Activated B cell treated with CpG ODN at 0.5 μM for 24 hours (primary cell): ENCODE results near the gene RFX8. TPM values are rescaled to one million over a fixed set of nuclear protein-coding genes. Genes with fewer than 3 reads are reported as not detected.

Experiments
- ATAC-seq: fragments of 200-7000 bp; cut with Tn5 transposase; one replicate; pipeline ENCODE4 v1.10.0; 2021; ENCODE audit warnings: low read depth, mild to moderate bottlenecking, moderate library complexity
- CTCF ChIA-PET: fragments of 350-600 bp; sonication (Branson Sonifier 250); formaldehyde crosslinking; loops from one replicate; lab custom pipeline; 2021; ENCODE audit warnings: antibody characterized with exemption; lab: Charles Lee
- POLR2A ChIA-PET: fragments of 350-600 bp; sonication (Branson Sonifier 250); formaldehyde crosslinking; loops from one replicate; lab custom pipeline; 2021; ENCODE audit warnings: antibody characterized with exemption; lab: Charles Lee
- DNase-seq: peaks from one replicate; pipeline ENCODE4 v3.0.0; 2022
- H3K27ac Mint-ChIP-seq: one replicate; pipeline ENCODE4 v1.8.0; 2020; ENCODE audit warnings: mixed read lengths
- H3K27me3 Mint-ChIP-seq: one replicate; pipeline ENCODE4 v1.8.0; 2021; ENCODE audit warnings: mixed read lengths
- H3K36me3 Mint-ChIP-seq: one replicate; pipeline ENCODE4 v1.8.0; 2021; ENCODE audit warnings: low read depth, mixed read lengths
- H3K4me1 Mint-ChIP-seq: one replicate; pipeline ENCODE4 v1.8.0; 2021; ENCODE audit warnings: mixed read lengths
- H3K4me3 Mint-ChIP-seq: one replicate; pipeline ENCODE4 v1.8.0; 2020; ENCODE audit warnings: mild to moderate bottlenecking, mixed read lengths
- H3K9me3 Mint-ChIP-seq: one replicate; pipeline ENCODE4 v1.8.0; 2020; ENCODE audit warnings: mixed read lengths
- CTCF ChIP-seq: fragments of 200-600 bp; IDR thresholded peaks from one replicate; pipeline ENCODE4 v1.8.0; 2022; ENCODE audit warnings: antibody characterized with exemption, mild to moderate bottlenecking
- intact Hi-C: fragments of 100-400 bp; cut with micrococcal nuclease; formaldehyde crosslinking; loops from one replicate; pipeline ENCODE4 v1.15.1; 2024
- total RNA-seq: library from RNA; stranded (reverse); gene quantifications from 2 replicates; pipeline ENCODE4 v1.2.3, GENCODE V29; 2022

The RFX8 gene
- total RNA-seq, 1 donor from 2014 or later: not detected

- CTCF ChIA-PET: interaction anchor here (0.9 kb wide), 1 partner anchor 11 kb away, joined by 3 read pairs; no protein-coding TSS in a partner anchor
These were observed 45.5 kb downstream of the RFX8 start for GRCh38 chr2:101429453-101429852.

GRCh38 chr2:101428422-101429176 is 46.3 kb downstream of the RFX8 start:
- Mint-ChIP-seq H3K27me3 (no peaks in the 10 kb centered on the region), H3K4me3 (no peak overlapping the region), H3K36me3 (no peaks in the 10 kb centered on the region), H3K27ac (no peak overlapping the region), H3K9me3 (no peaks in the 10 kb centered on the region), H3K4me1 (no peaks in the 10 kb centered on the region)
- TF ChIP-seq CTCF: no peak
- DNase-seq (no peak), ATAC-seq (no peak)
- ChIA-PET CTCF (interaction anchor here (0.9 kb wide), 1 partner anchor 10 kb away, joined by 3 read pairs; no protein-coding TSS in a partner anchor), POLR2A (no interaction called here)
- intact Hi-C loops: no loop called here

More at GRCh38 chr2:101429453-101429852, 45.5 kb downstream of the RFX8 start:
- POLR2A ChIA-PET: no interaction called here
- Mint-ChIP-seq H3K27ac (no peak overlapping the region), H3K9me3 (no peaks in the 10 kb centered on the region), H3K36me3 (no peaks in the 10 kb centered on the region), H3K4me1 (no peaks in the 10 kb centered on the region), H3K4me3 (no peak overlapping the region), H3K27me3 (no peaks in the 10 kb centered on the region)
- DNase-seq: no peak
- intact Hi-C loops: no loop called here
- no peak for ATAC-seq
- TF ChIP-seq CTCF: no peak

- DNase-seq: no peak
- TF ChIP-seq CTCF: no peak
- intact Hi-C loops: no loop called here
- Mint-ChIP-seq H3K36me3 (no peaks in the 10 kb centered on the region), H3K4me3 (no peak overlapping the region), H3K27me3 (no peaks in the 10 kb centered on the region), H3K4me1 (no peaks in the 10 kb centered on the region), H3K27ac (no peak overlapping the region), H3K9me3 (no peaks in the 10 kb centered on the region)
- CTCF ChIA-PET: no interaction called here
- POLR2A ChIA-PET: no interaction called here
- no peak for ATAC-seq
These were observed 47.2 kb downstream of the RFX8 start for GRCh38 chr2:101427743-101428142.

GRCh38 chr2:101427240-101427639 is 47.7 kb downstream of the RFX8 start:
- Mint-ChIP-seq H3K27ac (no peak overlapping the region), H3K9me3 (no peaks in the 10 kb centered on the region), H3K27me3 (no peaks in the 10 kb centered on the region), H3K4me1 (no peaks in the 10 kb centered on the region), H3K36me3 (no peaks in the 10 kb centered on the region), H3K4me3 (no peak overlapping the region)
- no peak for DNase-seq
- intact Hi-C loops: no loop called here
- ChIA-PET CTCF (interaction anchor here (1.0 kb wide), 1 partner anchor 404 kb away, joined by 4 read pairs; no protein-coding TSS in a partner anchor), POLR2A (no interaction called here)
- ATAC-seq: no peak
- no peak for TF ChIP-seq CTCF

GRCh38 chr2:101426822-101427221 is 48.1 kb downstream of the RFX8 start:
- H3K9me3 Mint-ChIP-seq: no peaks in the 10 kb centered on the region
- DNase-seq (no peak), ATAC-seq (no peak)
- no peaks in the 10 kb centered on the region for H3K4me1 Mint-ChIP-seq
- H3K36me3 Mint-ChIP-seq: no peaks in the 10 kb centered on the region
- intact Hi-C loops: no loop called here
- no peak overlapping the region for H3K27ac Mint-ChIP-seq
- TF ChIP-seq CTCF: no peak
- ChIA-PET POLR2A (no interaction called here), CTCF (interaction anchor here (1.0 kb wide), 1 partner anchor 405 kb away, joined by 4 read pairs; no protein-coding TSS in a partner anchor)
- no peaks in the 10 kb centered on the region for H3K27me3 Mint-ChIP-seq
- H3K4me3 Mint-ChIP-seq: no peak overlapping the region
